Hepatic stellate cell (primary cell): ENCODE measurements around the gene FGF19.

Source experiments
- DNase-seq: peaks from one replicate; pipeline ENCODE4 v3.0.0; 2011; ENCODE audit warnings: low spot score

The FGF19 gene

DNA sequence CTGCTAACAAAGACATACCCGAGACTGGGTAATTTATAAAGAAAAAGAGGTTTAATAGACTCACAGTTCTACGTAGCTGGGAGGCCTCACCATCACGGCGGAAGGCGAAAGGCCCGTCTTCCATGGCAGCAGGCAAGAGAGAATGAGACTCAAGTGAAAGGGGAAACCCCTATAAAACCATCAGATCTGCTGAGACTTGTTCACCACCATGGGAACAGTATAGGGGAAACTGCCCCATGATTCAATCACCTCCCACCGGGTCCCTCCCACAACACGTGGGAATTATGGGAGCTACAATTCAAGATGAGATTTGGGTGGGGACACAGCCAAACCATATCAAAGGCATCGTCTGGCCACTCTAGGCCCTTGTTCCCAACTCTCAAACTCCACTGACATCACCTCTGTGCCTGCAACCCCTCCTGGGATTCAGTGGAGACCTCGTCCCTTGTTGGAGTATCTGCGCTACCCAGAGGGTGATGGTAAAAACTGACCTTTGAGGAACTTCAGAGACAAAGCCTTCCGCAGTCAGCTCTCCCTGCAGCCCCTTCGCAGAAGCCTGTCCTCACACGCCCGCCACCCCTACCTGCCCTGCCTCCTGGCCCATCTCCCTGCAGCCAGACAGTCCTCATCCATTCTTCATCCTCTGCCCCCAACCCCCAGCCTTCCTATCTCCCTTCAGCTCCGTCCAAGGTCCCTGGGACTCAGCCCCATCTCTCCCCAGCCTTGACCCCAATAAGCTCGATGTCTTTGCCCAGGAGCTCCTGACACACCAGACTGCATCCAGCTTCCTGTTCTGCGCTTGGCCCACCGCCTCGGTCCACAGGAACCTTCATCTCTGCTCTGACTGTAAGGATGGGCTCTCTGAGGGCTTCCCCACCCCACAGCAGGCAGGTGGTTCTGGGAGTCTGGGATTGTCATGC lies 47.0 kb downstream of the FGF19 start:
- no peak for DNase-seq

DNA sequence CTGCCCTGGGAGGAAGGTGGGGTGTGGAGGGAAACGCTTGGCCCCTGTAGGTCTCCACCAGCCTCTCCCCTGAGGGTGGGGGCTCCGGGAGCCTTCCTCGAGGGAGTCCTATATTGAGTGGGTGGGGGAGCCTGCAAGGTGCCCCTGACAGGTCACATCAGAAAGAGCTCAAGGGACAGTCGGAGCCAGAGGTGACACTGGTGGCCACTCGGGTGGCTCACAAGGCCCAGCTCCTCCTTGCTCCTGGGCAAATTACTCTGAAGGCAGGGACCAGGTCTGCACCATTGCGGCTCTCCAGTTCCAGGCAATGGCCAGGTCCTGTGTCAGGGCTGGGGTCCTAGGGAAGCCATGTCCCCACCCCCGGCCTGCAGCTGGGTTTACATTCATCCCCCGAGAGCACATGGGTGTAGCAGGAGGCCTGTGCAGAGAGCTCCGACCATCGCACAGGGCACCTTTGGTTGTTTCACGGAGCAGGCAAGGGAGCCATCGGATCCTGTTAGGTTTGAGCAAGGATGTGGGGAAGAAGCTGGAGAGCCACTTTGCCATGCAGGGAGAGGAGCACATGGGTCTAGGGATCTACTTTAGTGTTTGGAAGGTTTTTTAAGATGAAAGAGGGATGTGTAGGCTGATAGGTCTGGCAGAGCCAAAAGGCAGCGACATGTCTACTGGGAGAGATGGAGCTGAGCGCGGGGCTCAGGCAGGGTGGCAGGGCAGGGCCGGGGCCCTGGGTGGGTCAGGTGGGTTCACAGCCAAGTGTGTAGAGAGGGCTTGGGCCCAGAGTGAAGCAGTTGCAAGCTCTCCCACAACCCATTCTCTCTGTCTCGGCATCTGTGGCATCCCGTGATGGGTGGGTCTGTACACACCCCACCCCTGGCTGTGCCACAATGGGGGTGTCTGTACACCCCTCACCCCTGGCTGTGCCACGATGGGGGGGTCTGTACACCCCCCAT lies 48.1 kb downstream of the FGF19 start:
- no peak for DNase-seq

DNA sequence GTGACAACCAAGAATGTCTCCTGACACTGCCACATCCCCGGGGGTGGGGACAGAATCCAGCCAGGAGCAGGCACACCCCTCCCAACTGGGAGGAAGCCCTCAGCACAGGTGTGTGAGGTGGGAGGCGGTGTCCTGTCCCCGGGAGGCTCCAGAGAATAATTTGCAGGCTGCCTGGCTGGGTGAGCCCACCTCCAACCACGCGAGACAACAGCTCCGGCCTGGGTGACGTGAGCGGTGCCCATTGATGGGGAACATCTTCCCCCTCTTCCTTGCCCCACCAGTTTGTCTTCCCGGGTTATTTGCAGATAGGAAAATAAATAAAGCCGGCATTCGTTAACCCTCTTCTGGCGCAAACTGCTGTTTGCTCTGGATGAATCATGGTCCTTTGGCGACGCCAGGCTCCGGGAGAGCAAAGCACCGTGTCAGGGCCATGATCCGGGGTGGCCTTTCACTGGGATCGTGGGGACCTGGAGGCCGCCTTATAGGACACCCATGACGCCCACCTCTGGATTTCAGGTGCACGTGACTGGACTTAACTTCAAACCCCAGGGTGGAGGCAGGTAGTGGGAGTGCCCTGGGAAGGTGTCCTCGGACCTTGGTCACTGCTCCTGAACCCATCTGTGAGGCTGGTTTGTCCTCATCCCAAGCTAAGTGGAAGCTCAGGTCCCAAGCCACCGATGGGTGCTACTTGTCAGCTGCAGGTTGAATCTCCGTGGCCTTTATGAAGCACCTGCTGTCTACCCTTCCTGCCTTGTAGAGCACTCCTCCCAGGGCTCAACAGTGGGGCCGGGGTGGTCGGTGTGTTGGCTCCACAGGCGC lies 49.0 kb downstream of the FGF19 start:
- DNase-seq, result peak; percentile 64

DNA sequence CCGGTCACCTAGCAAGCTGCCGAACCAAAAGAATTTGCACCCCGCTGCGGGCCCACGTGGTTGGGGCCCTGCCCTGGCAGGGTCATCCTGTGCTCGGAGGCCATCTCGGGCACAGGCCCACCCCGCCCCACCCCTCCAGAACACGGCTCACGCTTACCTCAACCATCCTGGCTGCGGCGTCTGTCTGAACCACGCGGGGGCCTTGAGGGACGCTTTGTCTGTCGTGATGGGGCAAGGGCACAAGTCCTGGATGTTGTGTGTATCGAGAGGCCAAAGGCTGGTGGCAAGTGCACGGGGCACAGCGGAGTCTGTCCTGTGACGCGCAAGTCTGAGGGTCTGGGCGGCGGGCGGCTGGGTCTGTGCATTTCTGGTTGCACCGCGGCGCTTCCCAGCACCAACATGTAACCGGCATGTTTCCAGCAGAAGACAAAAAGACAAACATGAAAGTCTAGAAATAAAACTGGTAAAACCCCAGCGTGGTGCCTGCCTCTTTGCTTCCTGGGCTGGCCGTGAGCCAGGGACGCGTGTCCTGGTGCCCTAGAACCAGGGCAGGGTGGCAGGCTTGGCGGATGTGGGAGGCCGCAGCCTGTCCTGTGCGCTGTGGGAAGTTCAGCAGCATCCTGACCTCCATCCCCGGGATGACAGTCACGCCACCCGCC lies 49.7 kb downstream of the FGF19 start:
- no peak for DNase-seq

DNA sequence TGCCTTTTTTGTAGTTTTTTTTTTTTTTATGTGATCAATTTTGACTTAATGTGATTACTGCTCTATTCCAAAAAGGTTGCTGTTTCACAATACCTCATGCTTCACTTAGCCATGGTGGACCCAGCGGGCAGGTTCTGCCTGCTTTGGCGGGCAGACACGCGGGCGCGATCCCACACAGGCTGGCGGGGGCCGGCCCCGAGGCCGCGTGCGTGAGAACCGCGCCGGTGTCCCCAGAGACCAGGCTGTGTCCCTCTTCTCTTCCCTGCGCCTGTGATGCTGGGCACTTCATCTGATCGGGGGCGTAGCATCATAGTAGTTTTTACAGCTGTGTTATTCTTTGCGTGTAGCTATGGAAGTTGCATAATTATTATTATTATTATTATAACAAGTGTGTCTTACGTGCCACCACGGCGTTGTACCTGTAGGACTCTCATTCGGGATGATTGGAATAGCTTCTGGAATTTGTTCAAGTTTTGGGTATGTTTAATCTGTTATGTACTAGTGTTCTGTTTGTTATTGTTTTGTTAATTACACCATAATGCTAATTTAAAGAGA lies 50.3 kb downstream of the FGF19 start:
- no peak for DNase-seq

DNA sequence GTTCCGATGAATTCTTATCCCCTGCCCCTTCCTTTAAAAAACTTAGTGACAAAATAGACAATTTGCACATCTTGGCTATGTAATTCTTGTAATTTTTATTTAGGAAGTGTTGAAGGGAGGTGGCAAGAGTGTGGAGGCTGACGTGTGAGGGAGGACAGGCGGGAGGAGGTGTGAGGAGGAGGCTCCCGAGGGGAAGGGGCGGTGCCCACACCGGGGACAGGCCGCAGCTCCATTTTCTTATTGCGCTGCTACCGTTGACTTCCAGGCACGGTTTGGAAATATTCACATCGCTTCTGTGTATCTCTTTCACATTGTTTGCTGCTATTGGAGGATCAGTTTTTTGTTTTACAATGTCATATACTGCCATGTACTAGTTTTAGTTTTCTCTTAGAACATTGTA lies 50.8 kb downstream of the FGF19 start:
- no peak for DNase-seq

DNA sequence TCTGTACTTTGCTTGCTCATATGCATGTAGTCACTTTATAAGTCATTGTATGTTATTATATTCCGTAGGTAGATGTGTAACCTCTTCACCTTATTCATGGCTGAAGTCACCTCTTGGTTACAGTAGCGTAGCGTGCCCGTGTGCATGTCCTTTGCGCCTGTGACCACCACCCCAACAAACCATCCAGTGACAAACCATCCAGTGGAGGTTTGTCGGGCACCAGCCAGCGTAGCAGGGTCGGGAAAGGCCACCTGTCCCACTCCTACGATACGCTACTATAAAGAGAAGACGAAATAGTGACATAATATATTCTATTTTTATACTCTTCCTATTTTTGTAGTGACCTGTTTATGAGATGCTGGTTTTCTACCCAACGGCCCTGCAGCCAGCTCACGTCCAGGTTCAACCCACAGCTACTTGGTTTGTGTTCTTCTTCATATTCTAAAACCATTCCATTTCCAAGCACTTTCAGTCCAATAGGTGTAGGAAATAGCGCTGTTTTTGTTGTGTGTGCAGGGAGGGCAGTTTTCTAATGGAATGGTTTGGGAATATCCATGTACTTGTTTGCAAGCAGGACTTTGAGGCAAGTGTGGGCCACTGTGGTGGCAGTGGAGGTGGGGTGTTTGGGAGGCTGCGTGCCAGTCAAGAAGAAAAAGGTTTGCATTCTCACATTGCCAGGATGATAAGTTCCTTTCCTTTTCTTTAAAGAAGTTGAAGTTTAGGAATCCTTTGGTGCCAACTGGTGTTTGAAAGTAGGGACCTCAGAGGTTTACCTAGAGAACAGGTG lies 51.8 kb downstream of the FGF19 start:
- no peak for DNase-seq

DNA sequence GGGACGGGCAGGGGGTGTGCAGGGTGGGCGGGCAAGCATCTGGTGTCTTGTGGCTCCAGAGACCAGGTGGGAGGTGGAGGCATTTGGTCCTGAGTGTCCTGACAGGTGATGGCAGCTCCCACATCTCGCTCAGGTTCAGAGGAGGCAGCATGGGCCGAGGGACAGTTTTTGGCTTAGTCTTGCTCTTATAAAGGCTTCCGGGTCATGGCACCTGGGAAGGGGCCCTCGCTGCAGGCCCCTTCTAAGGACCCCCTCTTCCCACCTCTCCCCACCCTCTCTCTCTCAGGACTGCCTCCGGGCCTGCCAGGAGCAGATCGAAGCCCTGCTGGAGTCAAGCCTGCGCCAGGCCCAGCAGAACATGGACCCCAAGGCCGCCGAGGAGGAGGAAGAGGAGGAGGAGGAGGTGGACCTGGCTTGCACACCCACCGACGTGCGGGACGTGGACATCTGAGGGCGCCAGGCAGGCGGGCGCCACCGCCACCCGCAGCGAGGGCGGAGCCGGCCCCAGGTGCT lies 52.9 kb downstream of the FGF19 start:
- DNase-seq, result no peak

DNA sequence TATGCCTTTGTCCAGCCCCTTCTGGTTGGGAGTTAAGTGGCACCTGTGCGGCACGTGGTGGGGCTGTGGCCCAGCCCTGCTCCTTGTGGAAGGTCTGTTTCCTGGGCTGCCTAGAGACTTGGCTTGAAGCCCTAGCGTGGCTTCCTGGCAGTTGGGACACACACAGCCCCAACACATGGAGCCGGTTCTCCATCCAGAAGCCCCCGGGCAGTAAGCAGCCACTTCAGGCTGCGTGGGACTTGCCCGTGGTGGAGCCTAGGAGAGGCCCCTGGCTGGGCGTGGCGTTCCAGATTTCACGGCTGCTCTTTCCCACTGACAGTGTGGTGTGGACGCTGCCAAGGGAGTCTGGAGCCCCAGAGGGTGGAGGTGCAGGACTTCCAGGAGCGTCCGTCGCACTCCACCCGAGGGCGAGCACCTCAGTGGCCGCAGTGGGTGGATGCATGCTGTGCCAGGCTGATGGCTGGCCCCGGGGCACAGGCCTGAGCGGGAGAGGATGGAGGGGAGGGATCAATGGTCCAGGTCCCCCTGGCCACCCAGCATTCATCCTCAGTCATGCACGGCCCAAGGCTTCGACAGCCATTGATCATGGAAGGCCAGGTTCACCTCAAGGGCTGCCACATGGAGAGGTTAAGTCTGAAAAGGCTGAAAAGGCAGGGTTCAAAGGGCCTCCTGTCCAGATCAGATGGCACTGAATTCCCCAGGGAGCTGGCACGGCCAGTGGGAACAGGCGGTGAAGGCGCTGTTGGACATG lies 53.6 kb downstream of the FGF19 start:
- no peak for DNase-seq

DNA sequence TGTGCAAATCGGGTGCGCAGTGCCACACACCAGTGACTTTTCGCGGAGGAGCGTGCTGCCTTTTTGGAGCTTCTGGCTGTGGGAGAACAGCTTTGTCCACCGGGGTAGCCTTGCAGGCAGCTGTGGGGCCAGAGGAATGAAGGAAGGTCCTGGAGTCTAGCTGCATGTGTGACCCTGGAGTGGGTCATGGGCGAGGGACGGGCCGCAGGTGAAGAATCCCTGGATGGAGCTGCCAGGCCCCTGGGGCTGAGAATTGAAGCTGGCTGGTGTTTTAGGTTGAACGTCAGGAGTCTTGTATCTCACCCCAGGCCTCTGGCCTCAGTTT lies 54.3 kb downstream of the FGF19 start:
- no peak for DNase-seq

DNA sequence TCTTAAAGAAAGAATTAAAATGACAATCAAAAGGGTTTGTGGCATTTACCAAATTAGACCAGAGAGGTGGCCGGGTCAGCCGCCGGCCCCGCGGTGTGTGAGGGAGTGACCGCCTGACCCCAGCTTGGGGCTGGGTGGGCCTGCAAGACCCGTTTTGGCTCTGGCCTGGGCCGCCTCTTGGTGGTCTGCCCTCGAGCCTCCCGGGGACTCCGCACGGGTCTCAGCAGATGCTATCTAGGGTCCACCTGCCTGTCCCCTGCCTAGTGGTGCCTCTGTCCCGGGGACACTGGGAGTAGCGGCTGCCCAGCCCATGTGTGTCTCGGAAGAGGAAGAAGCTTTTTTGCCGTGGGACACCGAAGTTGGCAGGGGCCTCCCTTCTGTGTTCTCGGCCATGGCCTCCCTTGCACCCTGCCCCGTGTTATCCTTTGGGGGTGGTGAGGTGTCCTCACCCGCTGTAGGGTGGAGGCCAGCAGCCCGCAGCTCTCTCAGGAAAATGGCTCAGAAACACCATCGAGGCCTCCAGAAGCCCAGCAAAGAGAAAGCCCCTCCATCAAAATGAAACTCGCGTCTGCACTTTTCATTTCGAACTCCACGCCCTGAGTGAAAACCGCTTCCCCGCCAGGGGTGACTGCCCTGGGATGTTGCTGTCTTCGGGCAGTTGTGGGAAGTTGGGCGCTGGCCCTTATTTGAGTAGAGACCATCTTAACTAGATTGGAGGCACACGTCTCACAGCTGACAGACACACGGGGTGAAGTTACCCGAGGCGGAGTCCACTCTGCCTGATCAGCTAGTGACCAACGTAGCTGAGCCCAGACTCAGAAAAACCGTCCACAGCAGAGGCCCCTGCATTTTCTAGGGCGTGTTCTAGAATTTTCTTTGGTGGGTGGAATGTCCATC lies 54.9 kb downstream of the FGF19 start:
- no peak for DNase-seq
